GM21360 (cell line): ENCODE results near the gene SPRYD3.
"Not testable (repeated sequence)": the region's sequence is repeated elsewhere in the genome, so short reads cannot be mapped to it uniquely, and the experiment has no call there.

ENCODE experiments used
- ATAC-seq: cut with Tn5 transposase; IDR thresholded peaks from one replicate; pipeline ENCODE4 v1.9.1; 2021; ENCODE audit warnings: mild to moderate bottlenecking, moderate library complexity; ENCODE audit not compliant: unreplicated experiment

The SPRYD3 gene

GRCh38 chr12:53079226-53080117, at the start of gene SPRYD3:
Gene SPRYD3 (minus strand): TSS chr12:53079390. CDS start chr12:53079333, 57 bp downstream.
- ATAC-seq, result peak; percentile 96

GRCh38 chr12:53127169-53127568, 48.0 kb upstream of the SPRYD3 start:
- ATAC-seq, result no peak

- ATAC-seq, result no peak
Observed at GRCh38 chr12:53124352-53124723, 45.1 kb upstream of the SPRYD3 start.

GRCh38 chr12:53123578-53124351, 44.6 kb upstream of the SPRYD3 start:
- ATAC-seq, result no peak

GRCh38 chr12:53122961-53123468, 43.8 kb upstream of the SPRYD3 start:
- ATAC-seq, result no peak

- ATAC-seq, result no peak
Observed at GRCh38 chr12:53120685-53121525, 41.7 kb upstream of the SPRYD3 start.

- ATAC-seq, result no peak
Observed at GRCh38 chr12:53118751-53119300, 39.6 kb upstream of the SPRYD3 start.

GRCh38 chr12:53115891-53116648, 36.9 kb upstream of the SPRYD3 start:
- no peak for ATAC-seq

- ATAC-seq, result no peak
Observed at GRCh38 chr12:53115112-53115890, 36.1 kb upstream of the SPRYD3 start.

GRCh38 chr12:53113951-53114350, 34.8 kb upstream of the SPRYD3 start:
- ATAC-seq, result no peak

GRCh38 chr12:53113136-53113705, 34.0 kb upstream of the SPRYD3 start:
- no peak for ATAC-seq

GRCh38 chr12:53112431-53112830, 33.2 kb upstream of the SPRYD3 start:
- ATAC-seq, result not testable (repeated sequence)

- ATAC-seq, result no peak
Observed at GRCh38 chr12:53107122-53107521, 27.9 kb upstream of the SPRYD3 start.

- ATAC-seq, result no peak
Observed at GRCh38 chr12:53105712-53106439, 26.7 kb upstream of the SPRYD3 start.

- ATAC-seq, result no peak
Observed at GRCh38 chr12:53105256-53105655, 26.1 kb upstream of the SPRYD3 start.

GRCh38 chr12:53103860-53104305, 24.7 kb upstream of the SPRYD3 start:
- ATAC-seq, result no peak

- ATAC-seq, result no peak
Observed at GRCh38 chr12:53102883-53103807, 24.0 kb upstream of the SPRYD3 start, which contains the start of gene SOAT2. Gene SOAT2 (plus strand): TSS chr12:53103486. CDS start chr12:53103578, 92 bp downstream.
